Thoracic aorta (tissue), 2 donors: ENCODE measurements around the gene CHST11. TPM values are rescaled to one million over a fixed set of nuclear protein-coding genes. Genes with fewer than 3 reads are reported as not detected.
"Not testable (repeated sequence)": the region's sequence is repeated elsewhere in the genome, so short reads cannot be mapped to it uniquely, and the experiment has no call there.

Experiments used
- ATAC-seq: fragments of 150-250 bp; one replicate; pipeline ENCODE4 v1.8.0; 2017; ENCODE audit warnings: low read depth; ENCODE audit not compliant: insufficient number of reproducible peaks, low FRiP score
- DNase-seq: peaks from one replicate; pipeline ENCODE4 v3.0.0-alpha.2; 2020; ENCODE audit warnings: low spot score
- H3K27ac ChIP-seq, 2 donors: fragments of 200-600 bp; sonication (generic); 1 replicate in 1 of 2; 2 replicates in 1 of 2; pipeline ENCODE4 v1.5.1; 2016; ENCODE audit warnings: mild to moderate bottlenecking in 2 of 2, moderate library complexity in 2 of 2
- H3K27me3 ChIP-seq: fragments of 200-600 bp; sonication (generic); replicated peaks from 2 replicates; pipeline ENCODE4 v1.6.0; 2016; ENCODE audit warnings: mild to moderate bottlenecking; ENCODE audit not compliant: insufficient read depth
- H3K36me3 ChIP-seq: fragments of 200-600 bp; sonication (generic); one replicate; pipeline ENCODE4 v1.5.1; 2016
- H3K4me1 ChIP-seq, 2 donors: fragments of 200-600 bp; sonication (generic); 1 replicate in 1 of 2; 2 replicates in 1 of 2; pipeline versions ENCODE4 v1.5.1 to v1.6.0; 2016; ENCODE audit warnings: low read depth in 2 of 2, mild to moderate bottlenecking in 1 of 2; ENCODE audit not compliant: control insufficient read depth in 1 of 2
- H3K4me3 ChIP-seq: fragments of 200-600 bp; sonication (generic); 2 replicates; pipeline ENCODE4 v1.5.1; 2016; ENCODE audit warnings: mild to moderate bottlenecking
- H3K9me3 ChIP-seq: fragments of 200-600 bp; sonication (generic); 2 replicates; pipeline ENCODE4 v1.5.1; 2016
- CTCF ChIP-seq: fragments of 200-600 bp; sonication (generic); IDR thresholded peaks from one replicate; pipeline ENCODE4 v1.5.1; 2019; ENCODE audit warnings: antibody characterized with exemption
- total RNA-seq, 2 donors: library from RNA; depleted of rRNA; stranded (reverse); fragments of >200 nt; gene quantifications; one replicate each; pipeline versions ENCODE4 v1.1.0 to v1.2.3, GENCODE V29; 2016

The CHST11 gene
- total RNA-seq, 2 donors from 2014 or later, result 41.9 to 79.3 TPM

GRCh38 chr12:104608998-104609397, 152.2 kb downstream of the CHST11 start:
- no peaks in the 10 kb centered on the region for H3K36me3 ChIP-seq
- no peak for TF ChIP-seq CTCF
- peaks cover 12 to 27% of the 10 kb centered on the region in 2 donors for H3K4me1 ChIP-seq
- no peaks in the 10 kb centered on the region for H3K9me3 ChIP-seq
- H3K4me3 ChIP-seq, result no peak overlapping the region
- no peak overlapping the region for H3K27ac ChIP-seq
- no peaks in the 10 kb centered on the region for H3K27me3 ChIP-seq
- DNase-seq (no peak), ATAC-seq (no peak)

GRCh38 chr12:104609445-104609844, 152.7 kb downstream of the CHST11 start:
- Histone ChIP-seq H3K9me3 (no peaks in the 10 kb centered on the region), H3K36me3 (no peaks in the 10 kb centered on the region), H3K27ac (no peak overlapping the region), H3K4me3 (no peak overlapping the region), H3K27me3 (no peaks in the 10 kb centered on the region), H3K4me1 (peaks cover 10 to 24% of the 10 kb centered on the region in 2 donors)
- ATAC-seq (no peak), DNase-seq (no peak)
- no peak for TF ChIP-seq CTCF

- Histone ChIP-seq H3K27me3 (no peaks in the 10 kb centered on the region), H3K36me3 (no peaks in the 10 kb centered on the region), H3K27ac (no peak overlapping the region), H3K9me3 (no peaks in the 10 kb centered on the region), H3K4me3 (no peak overlapping the region), H3K4me1 (peaks cover 5 to 24% of the 10 kb centered on the region in 2 donors)
- DNase-seq (no peak), ATAC-seq (no peak)
- no peak for TF ChIP-seq CTCF
Measured at GRCh38 chr12:104610513-104611235, 153.9 kb downstream of the CHST11 start.

GRCh38 chr12:104611671-104612070, 154.9 kb downstream of the CHST11 start:
- no peaks in the 10 kb centered on the region for H3K36me3 ChIP-seq
- H3K27me3 ChIP-seq, result no peaks in the 10 kb centered on the region
- H3K4me3 ChIP-seq, result no peak overlapping the region
- no peak overlapping the region for H3K27ac ChIP-seq
- H3K4me1 ChIP-seq, result peaks cover 4 to 17% of the 10 kb centered on the region in 2 donors
- DNase-seq (no peak), ATAC-seq (no peak)
- TF ChIP-seq CTCF, result no peak
- no peaks in the 10 kb centered on the region for H3K9me3 ChIP-seq

GRCh38 chr12:104613372-104613771, 156.6 kb downstream of the CHST11 start:
- not testable (repeated sequence) for ATAC-seq, H3K27ac ChIP-seq, DNase-seq, H3K9me3 ChIP-seq, H3K36me3 ChIP-seq, H3K4me3 ChIP-seq, H3K27me3 ChIP-seq
- H3K4me1 ChIP-seq, result peaks cover 4 to 20% of the 10 kb centered on the region in 2 donors
